Measurements from ENCODE around the gene RPS19BP1. TPM values are rescaled to one million over a fixed set of nuclear protein-coding genes. Genes with fewer than 3 reads are reported as not detected.
A peak's percentile ranks its signal among the peaks of the same experiment; 100 is the strongest.

Gene RPS19BP1
- total RNA-seq, 1 donor from 2014 or later, result 47.9 TPM

DNA sequence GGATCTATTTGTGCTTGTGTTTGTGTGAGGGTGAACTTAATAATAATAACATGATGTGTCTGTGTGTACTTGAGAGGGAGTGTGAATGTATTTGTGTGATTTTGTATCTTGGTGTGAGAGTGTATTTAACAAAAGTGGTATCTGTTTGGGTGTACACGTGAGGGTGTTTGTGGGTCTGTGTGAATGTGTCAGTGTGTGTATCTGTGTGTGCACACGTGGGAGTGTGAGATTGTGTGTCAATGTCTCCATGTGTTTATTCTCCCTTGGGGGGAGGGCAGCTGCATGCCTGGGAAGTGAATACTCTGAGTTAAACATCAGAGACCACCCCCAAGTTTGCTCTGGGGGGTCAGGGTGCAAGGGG is 15.0 kb upstream of the RPS19BP1 start:
- no peak for DNase-seq (ENCODE audit: low spot score)
- Mint-ChIP-seq H3K27ac (ENCODE audit: unreplicated experiment) (no peak overlapping the region), H3K9me3 (ENCODE audit: low read depth) (no peaks in the 10 kb centered on the region), H3K4me1 (ENCODE audit: low read depth) (peaks cover 17% of the 10 kb centered on the region), H3K27me3 (ENCODE audit: low read depth) (peaks cover 50% of the 10 kb centered on the region), H3K36me3 (ENCODE audit: low read depth) (no peaks in the 10 kb centered on the region), H3K4me3 (ENCODE audit: unreplicated experiment) (no peak overlapping the region)
- no peak for TF ChIP-seq CTCF (IDR thresholded peaks at IDR 0.05)

DNA sequence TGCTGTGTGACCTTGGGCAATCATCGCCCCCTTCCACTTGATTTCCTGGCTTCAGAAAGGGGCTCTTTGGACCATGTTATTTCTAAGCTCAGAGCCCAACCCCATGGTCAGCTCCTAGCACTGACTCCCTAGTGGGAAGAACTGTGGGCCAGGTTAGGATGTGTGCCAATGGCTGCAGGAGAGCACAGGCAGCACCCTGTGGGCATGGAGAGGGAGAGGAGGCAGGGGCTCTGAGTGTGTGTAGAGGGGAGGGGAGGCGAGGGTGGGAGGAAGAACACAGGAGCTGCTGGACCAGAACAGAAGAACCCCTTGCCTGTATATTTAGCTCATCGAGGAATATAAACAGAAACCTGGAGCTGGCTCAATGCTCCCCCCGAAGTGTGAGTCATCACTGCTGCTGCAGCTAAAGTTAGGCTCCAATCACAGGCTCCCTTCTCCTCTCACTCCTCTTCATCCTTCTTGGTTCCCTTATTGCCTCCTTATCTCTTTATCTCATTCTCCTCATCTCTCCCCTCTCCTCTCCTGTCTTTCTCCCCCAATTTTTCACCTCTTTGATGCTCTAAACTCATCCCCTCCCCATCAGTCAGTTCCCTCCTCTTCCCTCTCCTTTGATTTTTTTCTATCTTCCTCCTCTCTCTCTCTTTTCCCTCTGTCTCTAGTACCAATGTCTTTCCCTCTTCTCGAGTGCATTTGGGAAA is 14.5 kb upstream of the RPS19BP1 start:
- peaks cover 48% of the 10 kb centered on the region for H3K27me3 Mint-ChIP-seq (ENCODE audit: low read depth)
- no peak for DNase-seq (ENCODE audit: low spot score)
- no peak overlapping the region for H3K27ac Mint-ChIP-seq (ENCODE audit: unreplicated experiment)
- no peaks in the 10 kb centered on the region for H3K9me3 Mint-ChIP-seq (ENCODE audit: low read depth)
- H3K36me3 Mint-ChIP-seq (ENCODE audit: low read depth), result no peaks in the 10 kb centered on the region
- no peak for TF ChIP-seq CTCF (IDR thresholded peaks at IDR 0.05)
- peaks cover 17% of the 10 kb centered on the region for H3K4me1 Mint-ChIP-seq (ENCODE audit: low read depth)
- no peak overlapping the region for H3K4me3 Mint-ChIP-seq (ENCODE audit: unreplicated experiment)

GRCh38 chr22:39545386-39546365 is 13.1 kb upstream of the RPS19BP1 start:
- no peak for DNase-seq (ENCODE audit: low spot score)
- Mint-ChIP-seq H3K27ac (ENCODE audit: unreplicated experiment) (no peak overlapping the region), H3K4me3 (ENCODE audit: unreplicated experiment) (no peak overlapping the region), H3K4me1 (ENCODE audit: low read depth) (peaks cover 17% of the 10 kb centered on the region), H3K9me3 (ENCODE audit: low read depth) (no peaks in the 10 kb centered on the region), H3K36me3 (ENCODE audit: low read depth) (no peaks in the 10 kb centered on the region), H3K27me3 (ENCODE audit: low read depth) (peaks cover 39% of the 10 kb centered on the region)
- TF ChIP-seq CTCF (IDR thresholded peaks at IDR 0.05), result no peak

DNA sequence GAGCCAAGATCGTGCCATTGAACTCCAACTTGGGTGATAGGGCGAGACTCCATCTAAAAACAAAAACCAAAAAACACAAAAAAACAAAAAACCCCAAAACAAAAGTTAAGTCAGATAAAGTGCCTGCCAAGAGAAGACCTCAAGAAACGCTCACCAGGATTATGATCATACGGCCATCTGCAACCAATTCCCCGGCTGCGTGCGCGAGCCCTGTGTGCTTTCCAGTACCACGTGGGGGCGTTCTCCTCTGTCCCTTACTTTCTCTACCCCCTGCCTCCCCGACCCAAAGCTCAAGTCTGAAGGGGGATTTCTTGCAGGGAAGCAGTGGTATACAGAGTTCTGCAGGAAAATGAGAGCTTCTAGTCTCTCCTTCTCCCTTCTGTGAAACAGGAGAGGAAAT is 10.5 kb upstream of the RPS19BP1 start:
- Mint-ChIP-seq H3K27me3 (ENCODE audit: low read depth) (peaks cover 21% of the 10 kb centered on the region), H3K9me3 (ENCODE audit: low read depth) (no peaks in the 10 kb centered on the region), H3K4me3 (ENCODE audit: unreplicated experiment) (no peak overlapping the region), H3K27ac (ENCODE audit: unreplicated experiment) (no peak overlapping the region), H3K4me1 (ENCODE audit: low read depth) (peaks cover 17% of the 10 kb centered on the region), H3K36me3 (ENCODE audit: low read depth) (no peaks in the 10 kb centered on the region)
- TF ChIP-seq CTCF (IDR thresholded peaks at IDR 0.05), result peak; percentile 76
- DNase-seq (ENCODE audit: low spot score), result no peak

DNA sequence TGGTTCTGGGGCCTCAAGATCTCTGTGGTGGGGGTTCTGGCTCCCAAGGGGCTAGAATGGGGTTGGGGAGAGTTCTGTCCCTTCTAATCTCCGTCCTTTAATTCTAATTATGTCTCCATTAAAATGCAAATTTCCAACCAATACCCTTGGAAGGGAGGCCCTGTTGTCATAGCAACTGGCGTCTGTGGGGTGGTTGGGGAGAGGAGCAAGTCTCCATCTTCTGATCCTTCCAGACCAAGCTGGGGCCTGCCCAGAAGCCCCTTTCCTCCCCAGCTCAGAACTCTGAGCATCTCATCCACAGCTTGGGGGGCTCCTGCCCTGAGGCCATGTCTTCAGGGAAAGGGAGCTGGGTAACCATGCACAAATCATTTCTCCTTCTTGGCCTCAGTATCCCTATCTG is 5.4 kb upstream of the RPS19BP1 start:
- no peak for TF ChIP-seq CTCF (IDR thresholded peaks at IDR 0.05)
- Mint-ChIP-seq H3K4me1 (ENCODE audit: low read depth) (peaks cover 6% of the 10 kb centered on the region), H3K27me3 (ENCODE audit: low read depth) (peaks cover 3% of the 10 kb centered on the region), H3K27ac (ENCODE audit: unreplicated experiment) (no peak overlapping the region), H3K9me3 (ENCODE audit: low read depth) (no peaks in the 10 kb centered on the region), H3K4me3 (ENCODE audit: unreplicated experiment) (no peak overlapping the region), H3K36me3 (ENCODE audit: low read depth) (no peaks in the 10 kb centered on the region)
- no peak for DNase-seq (ENCODE audit: low spot score)

Measured in chondrocyte (in vitro differentiated cells).